Esophagus muscularis mucosa (tissue), 4 donors: ENCODE data around the gene BOLA1. TPM values are rescaled to one million over a fixed set of nuclear protein-coding genes. Genes with fewer than 3 reads are reported as not detected.

Experiments
- DNase-seq: peaks from one replicate; pipeline ENCODE4 v3.0.0-alpha.2; 2017; ENCODE audit errors: extremely low spot score
- H3K27ac ChIP-seq, 4 donors: fragments of 200-600 bp; sonication (generic); replicated peaks in 1 of 4; 1 replicate in 3 of 4; 2 replicates in 1 of 4; pipeline ENCODE4 v1.5.1; 2016 to 2019; ENCODE audit warnings: mild to moderate bottlenecking in 1 of 4
- H3K27me3 ChIP-seq, 4 donors: fragments of 200-600 bp; sonication (generic); one replicate each; pipeline versions ENCODE4 v1.5.1 to v1.6.0; 2016 to 2019
- H3K36me3 ChIP-seq, 4 donors: fragments of 200-600 bp; sonication (generic); one replicate each; pipeline ENCODE4 v1.5.1; 2016 to 2019
- H3K4me1 ChIP-seq, 4 donors: fragments of 200-600 bp; sonication (generic); one replicate each; pipeline ENCODE4 v1.5.1; 2016 to 2019
- H3K4me3 ChIP-seq, 4 donors: fragments of 200-600 bp; sonication (generic); 1 replicate in 2 of 4; 2 replicates in 2 of 4; pipeline ENCODE4 v1.5.1; 2016 to 2019; ENCODE audit warnings: mild to moderate bottlenecking in 4 of 4, moderate library complexity in 1 of 4
- H3K9me3 ChIP-seq, 4 donors: fragments of 200-600 bp; sonication (generic); 1 replicate in 3 of 4; 2 replicates in 1 of 4; pipeline ENCODE4 v1.5.1; 2016 to 2019
- CTCF ChIP-seq, 3 experiments: fragments of 200-600 bp in 2 of 3; fragments of 450-650 bp in 1 of 3; sonication (generic) in 2 of 3; IDR thresholded peaks; one replicate each; pipeline ENCODE4 v1.5.1; 2017 to 2019; ENCODE audit warnings: antibody characterized with exemption in 3 of 3, mild to moderate bottlenecking in 2 of 3, moderate library complexity in 1 of 3
- EP300 ChIP-seq: sonication (generic); formaldehyde crosslinking; IDR thresholded peaks from one replicate; pipeline ENCODE4 v1.6.1; 2017; ENCODE audit warnings: antibody characterized with exemption
- POLR2A ChIP-seq: fragments of 450-650 bp; IDR thresholded peaks from one replicate; pipeline ENCODE4 v1.6.1; 2017; ENCODE audit warnings: antibody characterized with exemption, moderate library complexity, mild to moderate bottlenecking, low read depth
- POLR2AphosphoS5 ChIP-seq, 2 donors: sonication (generic); formaldehyde crosslinking; IDR thresholded peaks; one replicate each; pipeline ENCODE4 v1.6.1; 2017; ENCODE audit warnings: antibody characterized with exemption in 2 of 2
- WGBS: methylation state at CpG from one replicate; pipeline ENCODE4 v1.1.5; 2018; 5-methylcytosine and 5-hydroxymethylcytosine counted together
- intact Hi-C: fragments of 100-400 bp; cut with DNase I; formaldehyde crosslinking; loops from one replicate; pipeline ENCODE4 v1.15.1; 2023
- total RNA-seq, 4 donors: library from RNA; depleted of rRNA; stranded (reverse); fragments of >200 nt; gene quantifications; one replicate each; pipeline versions ENCODE4 v1.1.0 to v1.2.1, GENCODE V29; 2016

BOLA1 gene
- total RNA-seq, 4 donors from 2014 or later = 31.1 to 45.8 (median 41.6) TPM

DNA sequence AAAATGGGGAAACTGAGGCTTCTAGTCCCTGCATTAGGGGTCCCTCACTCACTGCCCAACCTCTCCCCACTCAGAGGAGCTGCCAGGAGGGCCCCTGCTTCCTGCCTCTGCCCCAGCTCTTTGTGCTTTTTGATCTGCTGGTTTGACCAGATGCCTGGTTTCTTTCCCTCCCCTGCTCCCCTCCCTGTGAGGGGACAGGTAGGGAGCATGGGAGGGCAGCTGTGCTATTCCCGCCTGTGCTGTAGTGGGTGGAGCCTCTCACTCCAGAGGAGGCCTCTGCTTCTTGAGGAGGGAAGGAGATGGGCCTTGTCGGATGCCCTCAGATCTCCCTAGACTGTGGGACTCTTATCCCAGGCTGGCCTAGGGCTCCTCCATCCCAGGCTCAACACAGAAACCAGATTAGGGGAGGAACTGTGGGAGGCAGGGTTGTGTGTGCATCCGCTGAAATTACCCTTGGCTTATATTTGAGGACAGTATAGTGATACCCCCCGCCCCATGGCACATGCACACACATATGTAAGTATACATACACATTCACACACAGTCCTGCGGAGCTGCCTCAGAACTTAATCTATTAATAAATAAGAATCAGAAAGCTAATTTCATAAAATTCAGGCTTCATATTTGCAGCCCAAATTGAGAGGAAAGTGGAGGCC, 4.6 kb downstream of the BOLA1 start:
- Histone ChIP-seq H3K4me3 (no peak overlapping the region), H3K36me3 (peaks cover 0 to 26% (median 0%) of the 10 kb centered on the region in 4 donors), H3K9me3 (no peaks in the 10 kb centered on the region), H3K27ac (no peak overlapping the region), H3K4me1 (peaks cover 9 to 15% (median 12%) of the 10 kb centered on the region in 4 donors), H3K27me3 (no peaks in the 10 kb centered on the region)
- no peak for TF ChIP-seq POLR2A
- TF ChIP-seq POLR2AphosphoS5 (IDR thresholded peaks at IDR 0.05) = no peak
- TF ChIP-seq EP300 = no peak
- TF ChIP-seq CTCF (IDR thresholded peaks at IDR 0.05) = no peak
- WGBS = 85% methylated on average over 5 of the region's 5 CpGs
- intact Hi-C loops = no loop called here
- no peak for DNase-seq

GRCh38 chr1:149906570-149907075, 7.3 kb downstream of the BOLA1 start:
- no peak overlapping the region for H3K27ac ChIP-seq
- no peak for DNase-seq
- intact Hi-C loops = no loop called here
- WGBS = 98% methylated on average over 6 of the region's 10 CpGs
- no peak for TF ChIP-seq CTCF (IDR thresholded peaks at IDR 0.05)
- no peaks in the 10 kb centered on the region for H3K27me3 ChIP-seq
- peaks cover 0 to 30% (median 5%) of the 10 kb centered on the region in 4 donors for H3K36me3 ChIP-seq
- H3K9me3 ChIP-seq = no peaks in the 10 kb centered on the region
- no peaks in the 10 kb centered on the region for H3K4me1 ChIP-seq
- H3K4me3 ChIP-seq = no peak overlapping the region

DNA sequence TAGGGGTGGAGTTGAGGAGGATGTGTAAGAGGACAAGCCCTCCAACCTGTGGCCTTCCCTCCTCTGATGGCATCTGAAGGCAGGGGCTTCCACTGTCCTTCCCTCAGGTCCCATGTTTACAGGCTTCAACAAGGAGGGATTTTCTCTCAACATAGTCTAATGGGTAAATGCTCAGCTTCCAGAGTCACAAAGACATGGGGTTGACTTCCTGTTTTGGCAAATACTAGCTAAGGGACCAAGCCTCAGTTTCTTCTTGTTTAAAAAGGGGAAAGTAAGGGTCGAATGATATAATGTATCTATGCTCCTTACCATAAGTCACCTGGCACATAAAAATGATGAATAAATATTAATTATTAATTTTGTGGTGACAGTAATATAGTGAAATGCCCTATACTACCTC, 15.2 kb downstream of the BOLA1 start:
- Histone ChIP-seq H3K4me3 (no peak overlapping the region), H3K27ac (no peak overlapping the region), H3K4me1 (peaks cover 9 to 31% (median 28%) of the 10 kb centered on the region in 4 donors), H3K9me3 (no peaks in the 10 kb centered on the region), H3K27me3 (peaks cover 0 to 8% (median 0%) of the 10 kb centered on the region in 4 donors), H3K36me3 (peaks cover 0 to 14% (median 3%) of the 10 kb centered on the region in 4 donors)
- no peak for TF ChIP-seq POLR2AphosphoS5 (IDR thresholded peaks at IDR 0.05)
- DNase-seq = no peak
- intact Hi-C loops = no loop called here
- WGBS = 89% methylated on average over 1 of the region's 1 CpG

GRCh38 chr1:149915429-149916192, 16.2 kb downstream of the BOLA1 start:
- H3K27me3 ChIP-seq = peaks cover 0 to 8% (median 0%) of the 10 kb centered on the region in 4 donors
- no peak overlapping the region for H3K4me3 ChIP-seq

More at GRCh38 chr1:149915429-149916192, 16.2 kb downstream of the BOLA1 start:
- 81% methylated on average over 11 of the region's 11 CpGs for WGBS
- Histone ChIP-seq H3K27ac (peak overlapping the region in 1 of 4 donors; percentile 33), H3K4me1 (peaks cover 9 to 32% (median 29%) of the 10 kb centered on the region in 4 donors), H3K9me3 (no peaks in the 10 kb centered on the region), H3K36me3 (peaks cover 0 to 10% (median under 1%) of the 10 kb centered on the region in 4 donors)
- intact Hi-C loops = no loop called here
- TF ChIP-seq POLR2AphosphoS5 (IDR thresholded peaks at IDR 0.05) (no peak), EP300 (no peak), CTCF (IDR thresholded peaks at IDR 0.05) (no peak), POLR2A (no peak)
- DNase-seq = no peak
